DLD1 (cell line): Measurements from ENCODE around the gene COL5A2.

Experiments used
- in situ Hi-C: cut with HindIII; loops from 2 replicates; pipeline ENCODE4 v1.10.0; 2017; ENCODE audit warnings: low sequenced_read_pairs

The COL5A2 gene

DNA sequence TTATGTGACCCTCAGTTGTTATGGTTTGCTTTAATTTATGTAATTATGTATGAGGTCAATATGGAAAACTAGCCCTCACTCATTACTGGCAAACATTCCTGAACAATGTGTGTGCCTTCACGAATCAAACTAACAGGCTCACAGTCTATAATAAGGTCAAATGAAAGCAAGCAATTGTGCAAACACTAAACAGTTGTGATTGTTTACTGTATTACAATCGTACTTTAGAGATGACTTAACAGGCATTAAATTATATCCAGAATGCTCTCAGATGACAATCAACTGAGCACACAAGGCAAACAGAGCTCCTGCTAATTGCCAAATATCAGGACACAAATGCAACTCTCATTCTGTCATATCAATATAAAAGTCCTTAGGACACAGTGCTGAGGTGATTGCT lies 29.5 kb downstream of the COL5A2 start:
- in situ Hi-C loops: no loop called here

DNA sequence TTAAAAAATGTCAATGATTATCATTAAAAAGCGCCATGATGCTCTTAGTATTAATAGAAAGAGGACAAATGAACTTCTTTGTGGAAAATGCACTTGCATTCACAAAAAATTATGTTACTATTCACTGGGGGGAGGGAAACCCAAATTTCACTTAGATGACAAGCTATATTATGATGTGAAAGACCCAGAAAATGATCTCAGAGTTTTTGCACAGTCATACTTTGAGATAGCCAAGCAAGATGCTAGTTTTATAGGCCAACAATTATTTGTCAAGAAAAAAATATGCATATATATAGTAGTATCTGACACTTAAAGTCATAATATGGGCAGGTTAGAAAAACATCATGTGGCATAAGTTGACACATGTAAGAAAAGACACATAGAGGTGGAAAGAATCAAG lies 31.6 kb downstream of the COL5A2 start:
- in situ Hi-C loops: no loop called here

- in situ Hi-C loops: no loop called here
These were observed 32.2 kb downstream of the COL5A2 start for GRCh38 chr2:189147361-189147760.

- in situ Hi-C loops: no loop called here
These were observed 33.0 kb downstream of the COL5A2 start for GRCh38 chr2:189146553-189146952.

DNA sequence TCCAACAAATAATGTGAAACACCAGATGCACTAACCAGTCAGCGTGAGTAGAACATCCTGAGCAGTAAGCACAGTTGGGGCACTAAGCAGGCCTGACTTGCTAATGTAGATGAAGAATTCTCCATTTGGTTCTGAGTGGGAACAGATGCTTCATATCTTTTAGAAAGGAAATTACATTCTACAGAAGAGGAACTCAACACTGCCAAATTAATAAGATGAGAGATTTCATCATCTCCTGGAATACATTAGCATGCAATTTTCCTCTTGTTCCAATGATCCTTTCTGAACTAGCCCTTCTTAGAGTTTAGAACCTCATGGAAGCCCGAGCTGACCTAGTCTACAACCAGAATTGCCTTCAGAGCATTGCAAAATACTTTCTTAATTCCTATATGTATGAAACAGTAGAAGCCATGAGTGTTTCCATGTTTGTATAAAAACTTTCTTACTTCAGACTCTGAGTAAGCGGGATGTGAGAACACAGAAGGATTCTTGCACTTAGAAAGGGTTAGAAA lies 34.8 kb downstream of the COL5A2 start:
- in situ Hi-C loops: no loop called here

- in situ Hi-C loops: no loop called here
These were observed 35.6 kb downstream of the COL5A2 start for GRCh38 chr2:189143925-189144324.

DNA sequence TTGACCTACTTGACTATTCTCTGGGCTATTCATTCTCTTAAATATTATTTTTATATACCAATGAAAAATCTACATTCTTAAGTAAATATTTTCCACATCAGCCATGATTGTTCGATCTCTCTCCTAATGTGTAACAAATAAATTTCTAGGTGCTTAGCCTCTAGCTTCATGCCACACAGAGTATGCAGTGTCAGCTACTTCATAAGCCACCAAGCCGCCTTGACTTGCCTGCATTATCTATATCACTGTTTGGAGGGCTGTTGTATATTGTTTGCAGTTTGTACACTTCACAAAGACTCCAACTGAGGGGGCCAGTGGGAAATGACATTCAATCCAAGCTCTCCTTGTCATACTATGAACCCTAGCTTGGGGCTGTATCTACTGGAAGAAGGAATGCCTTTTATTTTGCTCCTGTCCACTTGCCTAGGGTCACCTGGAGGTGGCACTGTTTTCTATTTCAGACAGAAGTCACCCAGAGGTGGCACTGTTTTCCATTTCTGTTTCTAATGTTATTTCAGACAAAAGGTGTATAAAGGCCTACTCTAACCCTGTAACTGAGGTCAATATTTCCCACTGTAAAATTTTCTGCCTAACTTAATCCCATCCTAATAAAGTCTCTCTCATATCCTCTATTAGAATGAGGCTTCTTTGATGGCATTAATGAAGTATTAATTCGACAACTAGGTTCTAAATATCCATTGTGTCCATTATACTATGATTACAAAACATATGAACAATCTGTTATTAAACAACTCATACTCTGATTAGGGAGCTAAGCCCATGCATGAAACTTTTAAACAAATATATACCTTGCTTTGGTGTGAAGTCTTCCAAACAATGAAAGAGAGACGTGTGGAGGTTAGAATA lies 36.4 kb downstream of the COL5A2 start:
- in situ Hi-C loops: no loop called here

- in situ Hi-C loops: no loop called here
These were observed 40.8 kb downstream of the COL5A2 start for GRCh38 chr2:189138800-189139199.

- in situ Hi-C loops: no loop called here
These were observed 42.0 kb downstream of the COL5A2 start for GRCh38 chr2:189137519-189137918.

DNA sequence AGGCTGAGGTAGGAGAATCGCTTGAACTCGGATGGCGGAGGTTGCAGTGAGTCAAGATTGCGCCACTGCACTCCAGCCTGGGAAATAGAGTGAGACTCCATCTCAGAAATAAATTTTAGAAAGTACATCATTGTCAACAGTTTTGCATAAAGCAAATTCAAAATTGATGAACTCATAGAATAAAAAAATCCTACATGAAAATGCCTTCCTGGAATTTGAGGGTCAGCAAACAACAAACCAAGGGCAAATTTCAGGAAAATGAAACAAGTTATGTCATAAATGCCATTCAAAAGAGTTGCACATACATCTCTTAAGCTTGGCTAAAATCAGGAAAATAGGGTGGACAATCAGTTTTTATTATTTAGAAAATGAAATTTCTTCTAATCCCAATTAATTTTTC lies 45.1 kb downstream of the COL5A2 start:
- in situ Hi-C loops: no loop called here

- in situ Hi-C loops: no loop called here
These were observed 47.6 kb downstream of the COL5A2 start for GRCh38 chr2:189131991-189132390.

GRCh38 chr2:189129971-189130370 lies 49.6 kb downstream of the COL5A2 start:
- in situ Hi-C loops: no loop called here

- in situ Hi-C loops: no loop called here
These were observed 50.6 kb downstream of the COL5A2 start for GRCh38 chr2:189128970-189129369.

GRCh38 chr2:189127756-189128155 lies 51.8 kb downstream of the COL5A2 start:
- in situ Hi-C loops: no loop called here

GRCh38 chr2:189125195-189125594 lies 54.4 kb downstream of the COL5A2 start:
- in situ Hi-C loops: no loop called here

DNA sequence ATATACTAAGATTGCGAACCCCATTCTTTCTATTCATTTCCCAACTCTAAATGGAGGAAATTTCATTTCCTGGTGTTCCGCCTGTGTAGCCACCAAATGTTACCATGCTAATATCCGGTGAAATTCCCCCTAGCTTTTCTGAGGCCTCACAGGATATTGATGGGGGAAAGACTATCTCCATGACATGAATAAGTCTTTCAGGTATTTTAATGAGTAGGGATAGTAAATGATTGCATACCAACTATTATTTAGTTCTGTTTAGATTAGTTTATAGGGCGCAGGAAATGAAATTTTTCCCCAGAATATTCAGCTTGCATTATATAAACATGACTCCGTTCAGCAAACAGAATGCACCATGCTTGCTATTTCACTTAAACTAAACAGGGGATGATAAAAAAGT lies 55.4 kb downstream of the COL5A2 start:
- in situ Hi-C loops: no loop called here

DNA sequence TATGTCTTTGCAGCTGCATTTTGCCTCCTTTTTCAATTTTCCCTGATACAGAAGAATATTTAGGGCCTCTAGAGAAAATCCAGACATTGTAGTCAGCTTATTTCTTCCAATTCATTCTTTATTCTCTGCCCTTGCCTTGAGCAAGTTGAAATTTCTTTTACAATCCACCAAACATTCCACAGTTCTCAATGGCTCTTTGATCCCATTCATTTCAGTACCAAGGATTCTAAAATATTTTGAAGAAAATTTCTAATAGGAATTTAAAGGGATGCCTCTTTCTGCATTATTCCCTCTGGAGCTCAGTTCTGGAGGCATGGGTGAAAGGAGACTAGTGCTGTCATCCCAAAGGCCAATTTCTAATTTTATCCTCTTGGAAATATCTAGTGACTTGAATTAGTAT lies 61.2 kb downstream of the COL5A2 start:
- in situ Hi-C loops: no loop called here

DNA sequence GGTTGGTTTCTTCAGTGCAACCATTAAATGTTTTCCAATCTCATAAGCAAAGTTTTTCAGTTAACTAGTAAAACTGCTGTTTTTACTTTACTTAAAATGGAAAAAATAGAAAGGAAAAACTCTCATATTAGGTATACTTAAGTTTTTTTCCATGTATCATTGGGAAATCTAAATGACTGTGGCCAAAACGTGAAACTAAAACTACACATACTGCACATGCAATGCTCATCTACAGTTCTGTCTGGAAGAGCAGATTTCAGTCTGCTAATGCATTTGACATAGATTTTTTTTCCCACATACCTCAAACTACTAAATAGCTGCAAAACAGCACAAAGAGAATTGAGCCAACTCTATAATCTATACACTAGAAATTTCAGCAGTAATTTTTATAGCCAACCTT lies 62.6 kb downstream of the COL5A2 start:
- in situ Hi-C loops: no loop called here

GRCh38 chr2:189116087-189116486 lies 63.5 kb downstream of the COL5A2 start:
- in situ Hi-C loops: no loop called here

DNA sequence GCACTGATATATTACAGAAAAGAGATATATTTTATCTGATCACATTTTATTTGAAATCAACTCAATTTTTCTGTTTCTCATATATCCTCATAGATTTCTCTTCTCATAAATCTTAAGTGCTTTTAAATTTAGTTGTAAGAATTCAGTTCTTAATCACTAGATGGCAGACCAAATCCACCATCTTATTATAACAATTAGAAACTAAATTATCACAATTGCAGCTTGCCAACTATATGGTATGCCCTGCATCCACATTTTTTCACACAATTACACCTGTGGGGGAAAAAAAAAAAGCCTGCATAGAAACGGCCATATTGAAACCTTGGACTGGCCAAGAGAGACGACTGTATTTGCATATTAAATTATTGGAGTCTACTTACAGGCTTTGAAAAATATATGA lies 64.4 kb downstream of the COL5A2 start:
- in situ Hi-C loops: no loop called here

GRCh38 chr2:189113963-189114362 lies 65.6 kb downstream of the COL5A2 start:
- in situ Hi-C loops: no loop called here

GRCh38 chr2:189111063-189111715 lies 68.4 kb downstream of the COL5A2 start:
- in situ Hi-C loops: no loop called here
